SU-DHL-6 (cell line): ENCODE results near the gene NRAP.

ENCODE experiments used
- CTCF ChIP-seq: fragments of 200-600 bp; sonication (generic); IDR thresholded peaks from one replicate; pipeline ENCODE4 v1.5.1; 2017; ENCODE audit warnings: antibody characterized with exemption, mild to moderate bottlenecking, low read length, moderate library complexity; ENCODE audit not compliant: insufficient read depth, poor library complexity, severe bottlenecking
- EZH2phosphoT487 ChIP-seq: fragments of 200-600 bp; sonication (generic), shearing (Covaris generic); conservative IDR thresholded peaks from 2 replicates; pipeline ENCODE4 v1.6.1; 2018; ENCODE audit warnings: mild to moderate bottlenecking, antibody characterized with exemption, low read length, moderate library complexity, mixed read lengths

- TF ChIP-seq CTCF (no peak), EZH2phosphoT487 (no peak)
Measured at GRCh38 chr10:113686028-113686427, 22.2 kb upstream of the NRAP start.
